ENCODE measurements around the gene CACNA1I.

GRCh38 chr22:39543095-39543494 is 27.5 kb upstream of the CACNA1I start:
- TF ChIP-seq EP300 (IDR thresholded peaks at IDR 0.05): no peak
- TF ChIP-seq, protein P1, sequence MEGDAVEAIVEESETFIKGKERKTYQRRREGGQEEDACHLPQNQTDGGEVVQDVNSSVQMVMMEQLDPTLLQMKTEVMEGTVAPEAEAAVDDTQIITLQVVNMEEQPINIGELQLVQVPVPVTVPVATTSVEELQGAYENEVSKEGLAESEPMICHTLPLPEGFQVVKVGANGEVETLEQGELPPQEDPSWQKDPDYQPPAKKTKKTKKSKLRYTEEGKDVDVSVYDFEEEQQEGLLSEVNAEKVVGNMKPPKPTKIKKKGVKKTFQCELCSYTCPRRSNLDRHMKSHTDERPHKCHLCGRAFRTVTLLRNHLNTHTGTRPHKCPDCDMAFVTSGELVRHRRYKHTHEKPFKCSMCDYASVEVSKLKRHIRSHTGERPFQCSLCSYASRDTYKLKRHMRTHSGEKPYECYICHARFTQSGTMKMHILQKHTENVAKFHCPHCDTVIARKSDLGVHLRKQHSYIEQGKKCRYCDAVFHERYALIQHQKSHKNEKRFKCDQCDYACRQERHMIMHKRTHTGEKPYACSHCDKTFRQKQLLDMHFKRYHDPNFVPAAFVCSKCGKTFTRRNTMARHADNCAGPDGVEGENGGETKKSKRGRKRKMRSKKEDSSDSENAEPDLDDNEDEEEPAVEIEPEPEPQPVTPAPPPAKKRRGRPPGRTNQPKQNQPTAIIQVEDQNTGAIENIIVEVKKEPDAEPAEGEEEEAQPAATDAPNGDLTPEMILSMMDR (IDR thresholded peaks at IDR 0.05): no peak

All from sigmoid colon (tissue), 4 donors.